GM10248 (cell line): ENCODE data around the gene AEN.

ENCODE experiments used
- CTCF ChIA-PET: fragments of 300-600 bp; sonication (Branson Sonifier 250); formaldehyde crosslinking; extraction: SDS; loops from one replicate; lab custom pipeline; 2021; ENCODE audit warnings: antibody characterized with exemption; lab: Yijun Ruan, JAX
- POLR2A ChIA-PET: fragments of 350-650 bp; sonication (Branson Sonifier 250); formaldehyde crosslinking; extraction: SDS; loops from one replicate; lab custom pipeline; 2020; ENCODE audit warnings: antibody characterized with exemption; lab: Yijun Ruan, JAX
- DNase-seq: peaks from one replicate; pipeline ENCODE4 v3.0.0; 2012; ENCODE audit errors: extremely low spot score
- CTCF ChIP-seq: IDR thresholded peaks from 2 replicates; pipeline ENCODE4 v1.5.1; 2012; ENCODE audit warnings: mild to moderate bottlenecking, low read depth; ENCODE audit errors: extremely low read depth, missing control alignments, control extremely low read depth

AEN gene

GRCh38 chr15:88674661-88675060 lies 53.5 kb downstream of the AEN start:
- TF ChIP-seq CTCF: no peak
- no peak for DNase-seq
- ChIA-PET CTCF (interaction anchor here (1.3 kb wide), 2 partner anchors 9 to 36 kb away, joined by 4 to 6 read pairs; partner anchors contain the start of gene ISG20), POLR2A (no interaction called here)

- TF ChIP-seq CTCF: no peak
- CTCF ChIA-PET: no interaction called here
- no peak for DNase-seq
- POLR2A ChIA-PET: no interaction called here
Observed at GRCh38 chr15:88678755-88679154, 57.6 kb downstream of the AEN start.

- CTCF ChIA-PET: interaction anchor here (1.1 to 2.1 kb wide), 2 partner anchors 17 to 56 kb away, joined by 3 to 5 read pairs; no protein-coding TSS in a partner anchor
- DNase-seq: no peak
- TF ChIP-seq CTCF: no peak
- POLR2A ChIA-PET: no interaction called here
Observed at GRCh38 chr15:88680241-88681001, 59.3 kb downstream of the AEN start.

- DNase-seq: no peak
- TF ChIP-seq CTCF: no peak
- ChIA-PET CTCF (interaction anchor here (1.1 to 2.1 kb wide), 4 partner anchors 13 to 57 kb away, joined by 3 to 7 read pairs (median 4); no protein-coding TSS in a partner anchor), POLR2A (no interaction called here)
Observed at GRCh38 chr15:88681610-88682221, 60.6 kb downstream of the AEN start.
